Adrenal gland (tissue), 12 donors: ENCODE data around the gene GNAQ. TPM values are rescaled to one million over a fixed set of nuclear protein-coding genes. Genes with fewer than 3 reads are reported as not detected.

Experiments used
- DNase-seq, 7 donors: peaks; one replicate each; pipeline ENCODE4 v3.0.0-alpha.2; 2019 to 2020
- H3K27ac ChIP-seq, 5 donors: fragments of 200-600 bp; sonication (generic) in 4 of 5; 1 replicate in 3 of 5; 2 replicates in 2 of 5; pipeline versions ENCODE4 v1.5.1 to v1.8.0; 2016 to 2020; ENCODE audit warnings: mild to moderate bottlenecking in 1 of 5
- H3K27me3 ChIP-seq: fragments of 200-600 bp; 2 replicates; pipeline ENCODE4 v1.8.0; 2021
- H3K36me3 ChIP-seq, 2 donors: fragments of 200-600 bp; replicated peaks in 1 of 2; 1 replicate in 1 of 2; 2 replicates in 1 of 2; pipeline versions ENCODE4 v1.5.1 to v1.8.0; 2018 to 2022
- H3K4me1 ChIP-seq, 2 donors: fragments of 200-600 bp; replicated peaks in 1 of 2; 1 replicate in 1 of 2; 2 replicates in 1 of 2; pipeline versions ENCODE4 v1.5.1 to v1.8.0; 2018 to 2021
- H3K4me3 ChIP-seq, 4 donors: fragments of 200-600 bp; sonication (generic) in 3 of 4; one replicate each; pipeline ENCODE4 v1.5.1; 2016 to 2018
- H3K9me3 ChIP-seq, 3 donors: fragments of 200-600 bp; sonication (generic) in 1 of 3; replicated peaks in 1 of 3; 1 replicate in 2 of 3; 2 replicates in 1 of 3; pipeline versions ENCODE4 v1.5.1 to v1.8.0; 2016 to 2021
- POLR2A ChIP-seq, 2 donors: fragments of 450-650 bp; IDR thresholded peaks; one replicate each; pipeline ENCODE4 v1.6.1; 2017; ENCODE audit warnings: antibody characterized with exemption in 2 of 2, mild to moderate bottlenecking in 2 of 2, moderate library complexity in 1 of 2
- WGBS, 4 donors: extraction: QIAGEN DNeasy Blood & Tissue Kit in 2 of 4; methylation state at CpG; one replicate each; pipeline versions ENCODE4 v1.1.5 to v1.1.7; 2013 to 2017; 5-methylcytosine and 5-hydroxymethylcytosine counted together
- intact Hi-C, 2 donors: fragments of 100-400 bp; cut with DNase I; formaldehyde crosslinking; loops; one replicate each; pipeline versions ENCODE4 v1.14.1 to v1.15.0; 2022 to 2023
- polyA plus RNA-seq, 3 donors: library from polyadenylated mRNA; stranded (reverse); fragments of 200-250 nt in 2 of 3; fragments of 350-450 nt in 1 of 3; fragmentation: Illumina TruSeq in 1 of 3; extraction: RNeasy Lipid Tissue Mini Kit (QIAGEN cat#74804) in 1 of 3; gene quantifications; one replicate each; pipeline ENCODE4 v1.2.3, GENCODE V29; 2013 to 2014
- total RNA-seq, 9 donors: library from RNA; depleted of rRNA in 4 of 9; stranded (reverse); fragments of >200 nt in 4 of 9; fragments of 120-200 nt in 1 of 9; fragmentation: NEBNext Ultra II Directional in 1 of 9; extraction: Animal tissue kit (Norgen Biotek cat#: 25700) in 1 of 9; gene quantifications; one replicate each; pipeline versions ENCODE4 v1.1.0 to v1.2.4, GENCODE V29; 2013 to 2023
- TF ChIP-seq, protein P1 (sequence below), 6 experiments: fragments of 450-650 bp in 4 of 6; fragments of 200-600 bp in 2 of 6; sonication (generic) in 1 of 6; IDR thresholded peaks; 1 replicate in 5 of 6; 2 replicates in 1 of 6; pipeline versions ENCODE4 v1.5.1 to v1.8.0; 2016 to 2021; ENCODE audit warnings: antibody characterized with exemption in 6 of 6, mild to moderate bottlenecking in 2 of 6, moderate library complexity in 1 of 6
- donor health status: healthy with polysubstance abuse.
- donor health status: Bipolar disorder and iron deficiency.
- donor health status: DM: yes; HTN: yes; CAD: no.
- donor health status: DM: no; HTN: no; CAD: no.
- donor health status: DM: no; HTN: no; CAD: no.
- donor health status: DM: yes; HTN: yes; CAD: no.

Gene GNAQ
- total and polyA plus RNA-seq, 12 donors: 15.8 to 71.7 (median 45.1) TPM

DNA sequence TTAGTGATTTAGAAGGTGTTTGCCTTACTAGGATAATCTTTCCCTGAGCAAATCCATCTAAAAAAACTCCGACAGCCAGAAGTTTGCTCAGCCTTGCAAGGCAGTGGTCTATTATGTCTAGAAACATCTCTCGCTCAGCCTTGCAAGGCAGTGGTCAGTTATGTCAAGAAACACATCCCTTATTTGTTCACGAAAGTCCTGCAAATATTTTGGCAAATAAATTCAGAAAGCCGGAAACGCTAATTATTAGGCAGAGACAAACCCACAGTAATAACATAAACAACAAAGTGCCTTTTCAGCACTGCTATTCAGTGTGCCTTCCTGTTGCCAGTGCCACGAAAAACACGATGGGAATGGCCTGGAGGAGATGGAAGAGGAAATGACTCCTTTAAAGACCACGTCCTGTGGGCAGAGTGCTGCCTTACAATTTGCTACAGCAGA is 184.5 kb downstream of the GNAQ start:
- peak in 2 of 7 donors; percentile 27 to 62 for DNase-seq
- Histone ChIP-seq H3K4me3 (no peak overlapping the region), H3K27me3 (no peaks in the 10 kb centered on the region), H3K4me1 (peaks cover 16 to 41% of the 10 kb centered on the region in 2 donors), H3K9me3 (no peaks in the 10 kb centered on the region), H3K36me3 (no peaks in the 10 kb centered on the region), H3K27ac (peak overlapping the region in 1 of 5 donors; percentile 77)
- intact Hi-C loops: loop anchor here in 1 of 2 donors (10.0 kb wide), 1 partner anchor 188 kb away; the partner anchor contains the start of gene GNAQ
- 59 to 71% (median 65%) methylated on average over 8 of the region's 8 CpGs for WGBS, 4 donors
- TF ChIP-seq POLR2A (IDR thresholded peaks at IDR 0.05): no peak
- TF ChIP-seq, protein P1, sequence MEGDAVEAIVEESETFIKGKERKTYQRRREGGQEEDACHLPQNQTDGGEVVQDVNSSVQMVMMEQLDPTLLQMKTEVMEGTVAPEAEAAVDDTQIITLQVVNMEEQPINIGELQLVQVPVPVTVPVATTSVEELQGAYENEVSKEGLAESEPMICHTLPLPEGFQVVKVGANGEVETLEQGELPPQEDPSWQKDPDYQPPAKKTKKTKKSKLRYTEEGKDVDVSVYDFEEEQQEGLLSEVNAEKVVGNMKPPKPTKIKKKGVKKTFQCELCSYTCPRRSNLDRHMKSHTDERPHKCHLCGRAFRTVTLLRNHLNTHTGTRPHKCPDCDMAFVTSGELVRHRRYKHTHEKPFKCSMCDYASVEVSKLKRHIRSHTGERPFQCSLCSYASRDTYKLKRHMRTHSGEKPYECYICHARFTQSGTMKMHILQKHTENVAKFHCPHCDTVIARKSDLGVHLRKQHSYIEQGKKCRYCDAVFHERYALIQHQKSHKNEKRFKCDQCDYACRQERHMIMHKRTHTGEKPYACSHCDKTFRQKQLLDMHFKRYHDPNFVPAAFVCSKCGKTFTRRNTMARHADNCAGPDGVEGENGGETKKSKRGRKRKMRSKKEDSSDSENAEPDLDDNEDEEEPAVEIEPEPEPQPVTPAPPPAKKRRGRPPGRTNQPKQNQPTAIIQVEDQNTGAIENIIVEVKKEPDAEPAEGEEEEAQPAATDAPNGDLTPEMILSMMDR (IDR thresholded peaks at IDR 0.05): no peak

DNA sequence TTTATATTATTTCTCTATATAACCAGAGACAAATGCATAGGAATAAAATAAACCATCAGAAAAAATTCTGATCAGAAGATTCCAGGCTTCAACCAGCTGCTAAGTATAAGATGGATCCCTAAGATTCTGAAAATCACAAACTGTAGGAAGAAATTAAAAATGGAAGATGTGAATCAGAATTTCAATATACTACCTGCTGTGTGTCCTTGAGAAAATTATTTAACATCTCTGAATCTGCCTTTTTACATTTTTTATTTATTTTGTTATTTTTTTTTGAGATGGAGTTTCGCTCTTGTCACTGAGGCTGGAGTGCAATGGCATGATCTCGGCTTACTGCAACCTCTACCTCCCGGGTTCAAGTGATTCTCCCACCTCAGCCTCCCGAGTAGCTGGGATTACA is 187.2 kb downstream of the GNAQ start:
- intact Hi-C loops: loop anchor here in 1 of 2 donors (10.0 kb wide), 1 partner anchor 190 kb away; the partner anchor contains the start of gene GNAQ
- TF ChIP-seq, protein P1 (IDR thresholded peaks at IDR 0.05): no peak
- TF ChIP-seq POLR2A (IDR thresholded peaks at IDR 0.05): no peak
- DNase-seq: no peak
- Histone ChIP-seq H3K27me3 (no peaks in the 10 kb centered on the region), H3K27ac (no peak overlapping the region), H3K4me1 (peaks cover 20 to 47% of the 10 kb centered on the region in 2 donors), H3K36me3 (no peaks in the 10 kb centered on the region), H3K9me3 (no peaks in the 10 kb centered on the region), H3K4me3 (no peak overlapping the region)
- 96 to 97% (median 97%) methylated on average over 4 of the region's 4 CpGs for WGBS, 4 donors

DNA sequence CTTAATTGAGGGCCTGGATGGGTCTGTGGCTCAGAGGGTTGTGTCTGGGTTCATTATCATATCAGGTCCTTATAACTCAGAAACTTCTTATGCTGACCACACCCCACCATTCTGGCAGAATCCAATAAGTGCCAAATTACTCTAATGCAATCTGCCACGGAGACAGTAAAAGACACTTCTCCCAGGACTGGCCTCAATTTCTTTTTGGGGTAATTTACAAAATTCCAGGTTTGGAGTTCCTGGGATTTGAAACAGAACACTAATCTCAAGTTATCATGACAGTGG is 187.8 kb downstream of the GNAQ start:
- no peak overlapping the region for H3K4me3 ChIP-seq
- WGBS, 4 donors: 73 to 93% (median 90%) methylated on average over 1 of the region's 1 CpG
- H3K36me3 ChIP-seq: no peaks in the 10 kb centered on the region
- H3K9me3 ChIP-seq: no peaks in the 10 kb centered on the region
- no peaks in the 10 kb centered on the region for H3K27me3 ChIP-seq
- DNase-seq: no peak
- intact Hi-C loops: loop anchor here in 1 of 2 donors (10.0 kb wide), 1 partner anchor 191 kb away; the partner anchor contains the start of gene GNAQ
- TF ChIP-seq POLR2A (IDR thresholded peaks at IDR 0.05): no peak
- TF ChIP-seq, protein P1 (IDR thresholded peaks at IDR 0.05): no peak
- H3K27ac ChIP-seq: no peak overlapping the region
- H3K4me1 ChIP-seq: peaks cover 20 to 42% of the 10 kb centered on the region in 2 donors

DNA sequence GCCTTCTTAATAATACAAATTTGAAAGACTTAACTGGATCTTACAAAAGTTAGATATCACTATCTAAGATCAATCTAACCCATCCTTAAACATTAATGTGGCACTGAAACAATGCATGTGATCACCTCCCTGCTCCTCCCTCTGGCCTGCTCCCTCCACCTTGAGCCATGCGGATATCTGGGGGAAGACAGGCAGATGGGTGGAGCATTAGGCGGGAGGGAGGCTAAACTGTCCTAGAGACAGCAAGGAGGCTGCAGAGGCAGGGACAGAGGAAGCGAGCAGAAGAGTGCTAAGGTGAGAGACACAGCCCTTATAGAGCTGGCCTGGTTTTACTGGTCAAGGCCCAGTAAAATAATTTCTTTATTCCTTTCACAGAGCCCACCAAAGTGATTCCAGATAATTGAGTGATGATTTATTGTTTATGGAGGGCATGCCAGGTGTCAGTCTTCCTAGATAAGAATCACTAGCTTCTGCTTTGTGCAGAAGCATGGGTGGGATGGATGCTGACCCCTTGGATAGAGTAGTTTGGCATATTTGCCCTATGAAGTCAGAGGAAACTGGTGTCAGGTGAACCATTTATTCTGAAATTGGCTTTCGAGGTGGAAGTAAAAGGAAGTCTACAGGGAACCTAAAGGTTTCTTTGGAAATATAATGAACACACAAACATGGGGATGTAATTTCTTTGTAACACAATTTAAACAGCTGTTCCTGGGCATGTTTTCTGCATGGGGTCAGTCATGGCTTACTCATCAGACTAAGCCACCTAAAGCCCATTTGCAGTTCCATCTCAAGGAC is 188.3 kb downstream of the GNAQ start:
- H3K4me1 ChIP-seq: peaks cover 15 to 37% of the 10 kb centered on the region in 2 donors
- WGBS, 4 donors: 89 to 93% (median 91%) methylated on average over 4 of the region's 4 CpGs
- H3K27ac ChIP-seq: no peak overlapping the region
- no peak overlapping the region for H3K4me3 ChIP-seq
- H3K9me3 ChIP-seq: no peaks in the 10 kb centered on the region
- H3K36me3 ChIP-seq: no peaks in the 10 kb centered on the region
- no peak for DNase-seq
- no peaks in the 10 kb centered on the region for H3K27me3 ChIP-seq
- no peak for TF ChIP-seq POLR2A (IDR thresholded peaks at IDR 0.05)
- TF ChIP-seq, protein P1 (IDR thresholded peaks at IDR 0.05): no peak
- intact Hi-C loops: loop anchor here in 1 of 2 donors (10.0 kb wide), 1 partner anchor 192 kb away; the partner anchor contains the start of gene GNAQ
